HUES64 (cell line): Measurements from ENCODE around the gene MITF.

Experiments used
- H3K27ac ChIP-seq: 2 replicates; pipeline ENCODE4 v1.7.0; 2013; ENCODE audit warnings: low read depth, low read length, inconsistent platforms
- H3K27me3 ChIP-seq: 2 replicates; pipeline ENCODE4 v1.6.1; 2013; ENCODE audit warnings: mild to moderate bottlenecking, low read length; ENCODE audit not compliant: insufficient read depth
- H3K36me3 ChIP-seq: 2 replicates; pipeline ENCODE4 v1.6.1; 2013; ENCODE audit warnings: mild to moderate bottlenecking, low read length; ENCODE audit not compliant: insufficient read depth
- H3K4me1 ChIP-seq: 2 replicates; pipeline ENCODE4 v1.6.1; 2013; ENCODE audit warnings: mild to moderate bottlenecking, low read length, moderate library complexity; ENCODE audit not compliant: insufficient read depth
- H3K4me3 ChIP-seq: 2 replicates; pipeline ENCODE4 v1.5.1; 2013; ENCODE audit warnings: mild to moderate bottlenecking, low read length, moderate library complexity
- H3K9ac ChIP-seq: 2 replicates; pipeline ENCODE4 v1.6.1; 2013; ENCODE audit warnings: mild to moderate bottlenecking, low read depth, low read length
- H3K9me3 ChIP-seq: 2 replicates; pipeline ENCODE4 v1.6.1; 2013; ENCODE audit warnings: low read depth, low read length; ENCODE audit not compliant: insufficient read depth
- WGBS: fragments of 150-250, 120-280 bp; methylation state at CpG from one replicate; pipeline ENCODE4 v1.1.7; 2013; ENCODE audit warnings: missing lambda C conversion rate; 5-methylcytosine and 5-hydroxymethylcytosine counted together

MITF gene

DNA sequence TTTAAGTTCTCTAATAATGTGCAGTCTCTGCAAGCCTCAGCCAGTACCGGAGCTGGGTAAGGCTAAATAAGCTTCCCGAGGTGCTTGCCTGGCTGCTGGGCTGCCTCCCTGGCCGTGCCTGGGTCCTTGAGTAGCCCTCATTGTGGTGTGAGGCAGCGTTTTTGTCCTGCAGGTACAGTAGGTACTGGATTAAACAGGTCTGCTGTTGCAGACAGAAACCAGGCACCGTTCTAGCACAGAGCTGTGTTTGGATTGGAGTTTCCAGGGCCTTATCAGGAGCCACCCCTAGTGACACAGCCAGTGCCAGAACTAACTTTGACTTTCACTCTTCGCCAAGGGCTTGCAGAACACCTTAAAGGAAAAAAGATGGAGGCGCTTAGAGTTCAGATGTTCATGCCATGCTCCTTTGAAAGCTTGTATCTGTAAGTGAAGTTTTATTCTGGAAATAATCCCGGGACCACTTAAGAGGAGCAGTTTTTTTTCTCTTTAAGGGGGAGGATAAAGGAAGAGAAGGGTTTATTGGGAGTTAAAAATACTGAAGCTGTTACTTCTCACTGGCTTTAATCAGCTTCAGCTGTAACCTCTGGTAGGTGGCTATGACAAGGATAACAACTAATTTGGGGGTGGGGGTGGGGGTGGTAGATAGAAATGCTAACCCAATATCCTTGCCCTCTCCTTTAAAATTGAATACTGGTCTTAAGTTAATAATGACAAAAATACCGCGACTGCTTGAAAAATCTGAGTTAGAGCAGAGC, 126.8 kb downstream of the MITF start:
- no peaks in the 10 kb centered on the region for H3K9me3 ChIP-seq
- no peak overlapping the region for H3K9ac ChIP-seq
- H3K4me3 ChIP-seq: no peak overlapping the region
- no peaks in the 10 kb centered on the region for H3K27me3 ChIP-seq
- no peak overlapping the region for H3K27ac ChIP-seq
- H3K4me1 ChIP-seq: no peaks in the 10 kb centered on the region
- WGBS: 85% methylated on average over 10 of the region's 10 CpGs
- no peaks in the 10 kb centered on the region for H3K36me3 ChIP-seq

- Histone ChIP-seq H3K27me3 (no peaks in the 10 kb centered on the region), H3K36me3 (no peaks in the 10 kb centered on the region), H3K27ac (no peak overlapping the region), H3K4me1 (no peaks in the 10 kb centered on the region), H3K9me3 (no peaks in the 10 kb centered on the region), H3K4me3 (no peak overlapping the region), H3K9ac (no peak overlapping the region)
- WGBS: 87% methylated on average over 1 of the region's 2 CpGs
These were observed 127.9 kb downstream of the MITF start for GRCh38 chr3:69866988-69867720.

DNA sequence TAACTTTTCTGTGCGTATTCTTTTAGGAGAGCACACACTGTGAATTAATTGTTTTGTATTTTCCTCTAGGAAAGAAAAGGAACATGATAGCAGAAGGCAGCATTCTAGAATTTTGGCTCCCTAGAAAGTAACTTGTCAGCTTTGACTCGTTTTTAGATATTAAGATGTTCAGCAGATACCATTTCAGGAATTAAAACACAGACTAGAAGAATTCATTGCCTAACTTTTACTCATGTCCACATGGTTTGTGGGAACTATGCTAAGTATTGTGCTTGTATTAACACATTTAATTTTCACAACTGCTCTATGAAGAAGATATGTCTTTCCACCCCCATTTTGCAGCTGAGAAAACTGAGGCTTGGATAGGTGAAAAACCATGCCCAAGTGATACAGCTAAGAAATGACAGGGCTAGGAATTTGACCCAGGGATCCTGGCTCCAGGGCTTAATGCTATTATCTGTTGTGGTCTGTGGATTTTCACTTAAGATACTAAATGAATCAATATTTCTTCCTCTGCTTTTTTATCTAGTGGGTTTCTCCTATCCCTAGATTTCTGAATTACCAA, 128.8 kb downstream of the MITF start:
- no peak overlapping the region for H3K9ac ChIP-seq
- 93% methylated on average over 2 of the region's 2 CpGs for WGBS
- H3K9me3 ChIP-seq: no peaks in the 10 kb centered on the region
- H3K4me3 ChIP-seq: no peak overlapping the region
- no peaks in the 10 kb centered on the region for H3K4me1 ChIP-seq
- H3K27me3 ChIP-seq: no peaks in the 10 kb centered on the region
- H3K36me3 ChIP-seq: no peaks in the 10 kb centered on the region
- H3K27ac ChIP-seq: no peak overlapping the region

GRCh38 chr3:69868841-69869420, 129.7 kb downstream of the MITF start:
- Histone ChIP-seq H3K9ac (no peak overlapping the region), H3K9me3 (no peaks in the 10 kb centered on the region), H3K36me3 (no peaks in the 10 kb centered on the region), H3K27me3 (no peaks in the 10 kb centered on the region), H3K27ac (no peak overlapping the region), H3K4me1 (no peaks in the 10 kb centered on the region), H3K4me3 (no peak overlapping the region)
- 94% methylated on average over 3 of the region's 3 CpGs for WGBS

GRCh38 chr3:69869643-69870042, 130.4 kb downstream of the MITF start:
- H3K9me3 ChIP-seq: no peaks in the 10 kb centered on the region
- no peak overlapping the region for H3K9ac ChIP-seq
- H3K4me1 ChIP-seq: no peaks in the 10 kb centered on the region
- H3K36me3 ChIP-seq: no peaks in the 10 kb centered on the region
- 95% methylated on average over 1 of the region's 5 CpGs for whole genome bisulfite sequencing
- H3K27me3 ChIP-seq: no peaks in the 10 kb centered on the region
- no peak overlapping the region for H3K27ac ChIP-seq
- no peak overlapping the region for H3K4me3 ChIP-seq

GRCh38 chr3:69871251-69871650, 132.0 kb downstream of the MITF start:
- no peaks in the 10 kb centered on the region for H3K36me3 ChIP-seq
- H3K27ac ChIP-seq: no peak overlapping the region
- no peaks in the 10 kb centered on the region for H3K9me3 ChIP-seq
- no peaks in the 10 kb centered on the region for H3K27me3 ChIP-seq
- no peak overlapping the region for H3K4me3 ChIP-seq
- WGBS: 95% methylated on average over 2 of the region's 2 CpGs
- H3K9ac ChIP-seq: no peak overlapping the region
- H3K4me1 ChIP-seq: no peaks in the 10 kb centered on the region

- 90% methylated on average over 3 of the region's 3 CpGs for WGBS
- Histone ChIP-seq H3K9me3 (no peaks in the 10 kb centered on the region), H3K4me3 (no peak overlapping the region), H3K27me3 (no peaks in the 10 kb centered on the region), H3K9ac (no peak overlapping the region), H3K27ac (no peak overlapping the region), H3K4me1 (no peaks in the 10 kb centered on the region), H3K36me3 (no peaks in the 10 kb centered on the region)
These were observed 132.6 kb downstream of the MITF start for GRCh38 chr3:69871868-69872267.

DNA sequence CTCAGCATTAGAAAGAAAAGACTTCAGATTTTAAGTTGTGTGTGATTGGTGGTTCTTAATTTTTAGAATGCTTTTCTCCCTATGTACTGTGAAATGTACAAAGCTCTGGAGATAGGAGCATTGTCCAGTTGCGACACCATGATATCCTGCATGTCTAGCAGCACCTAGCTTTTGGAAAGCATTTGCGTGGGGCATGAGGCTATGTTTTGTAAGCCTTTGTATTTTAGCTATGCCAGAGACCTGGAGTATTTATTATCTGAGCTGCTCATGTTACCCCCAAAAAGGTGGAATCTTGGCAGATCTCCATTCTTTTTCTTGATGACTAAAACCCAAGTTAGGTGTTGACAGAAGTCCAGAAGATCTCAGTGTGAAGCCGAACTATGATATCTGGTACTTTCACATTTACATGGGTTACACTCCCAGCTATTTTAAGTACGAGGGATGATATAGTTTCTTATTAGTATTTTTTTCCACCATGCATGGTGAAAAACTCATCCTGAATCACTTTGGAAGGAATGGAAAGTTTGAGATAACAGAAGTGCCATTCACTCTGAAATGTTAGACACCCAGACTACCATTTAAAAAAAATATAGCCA, 133.6 kb downstream of the MITF start:
- Histone ChIP-seq H3K27ac (no peak overlapping the region), H3K27me3 (no peaks in the 10 kb centered on the region), H3K4me1 (no peaks in the 10 kb centered on the region), H3K36me3 (no peaks in the 10 kb centered on the region), H3K9ac (no peak overlapping the region), H3K9me3 (no peaks in the 10 kb centered on the region), H3K4me3 (no peak overlapping the region)
- 97% methylated on average over 3 of the region's 4 CpGs for WGBS

GRCh38 chr3:69876073-69876472, 136.8 kb downstream of the MITF start:
- Histone ChIP-seq H3K27me3 (no peaks in the 10 kb centered on the region), H3K27ac (no peak overlapping the region), H3K36me3 (no peaks in the 10 kb centered on the region), H3K4me3 (no peak overlapping the region), H3K9me3 (no peaks in the 10 kb centered on the region), H3K4me1 (no peaks in the 10 kb centered on the region), H3K9ac (no peak overlapping the region)
- 98% methylated on average over 4 of the region's 9 CpGs for WGBS

GRCh38 chr3:69878254-69878653, 139.0 kb downstream of the MITF start:
- H3K4me3 ChIP-seq: no peak overlapping the region
- whole genome bisulfite sequencing: 89% methylated on average over 3 of the region's 3 CpGs
- H3K4me1 ChIP-seq: no peaks in the 10 kb centered on the region
- H3K9ac ChIP-seq: no peak overlapping the region
- H3K36me3 ChIP-seq: no peaks in the 10 kb centered on the region
- no peaks in the 10 kb centered on the region for H3K9me3 ChIP-seq
- no peaks in the 10 kb centered on the region for H3K27me3 ChIP-seq
- no peak overlapping the region for H3K27ac ChIP-seq

DNA sequence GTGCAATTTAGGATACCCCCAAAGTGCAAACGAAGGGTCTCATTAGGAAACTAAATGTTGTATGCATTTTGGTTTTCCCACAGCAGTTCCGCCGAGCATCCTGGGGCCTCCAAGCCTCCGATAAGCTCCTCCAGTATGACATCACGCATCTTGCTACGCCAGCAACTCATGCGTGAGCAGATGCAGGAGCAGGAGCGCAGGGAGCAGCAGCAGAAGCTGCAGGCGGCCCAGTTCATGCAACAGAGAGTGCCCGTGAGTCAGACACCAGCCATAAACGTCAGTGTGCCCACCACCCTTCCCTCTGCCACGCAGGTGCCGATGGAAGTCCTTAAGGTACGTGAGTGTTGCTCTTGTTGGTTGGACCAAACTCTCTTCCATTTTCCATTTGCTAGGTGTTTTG, 139.8 kb downstream of the MITF start:
- no peaks in the 10 kb centered on the region for H3K27me3 ChIP-seq
- no peak overlapping the region for H3K4me3 ChIP-seq
- H3K36me3 ChIP-seq: no peaks in the 10 kb centered on the region
- H3K4me1 ChIP-seq: no peaks in the 10 kb centered on the region
- no peak overlapping the region for H3K27ac ChIP-seq
- no peaks in the 10 kb centered on the region for H3K9me3 ChIP-seq
- WGBS: 95% methylated on average over 14 of the region's 14 CpGs
- no peak overlapping the region for H3K9ac ChIP-seq
